HCT116 (cell line): ENCODE results near the gene ANXA10.

Experiments
- CEBPB ChIP-seq: IDR thresholded peaks from 2 replicates; pipeline ENCODE4 v1.6.1; 2012; ENCODE audit warnings: low read depth
- CTCF ChIP-seq, 3 experiments: fragments of 200-600 bp in 1 of 3; sonication (generic) in 1 of 3; IDR thresholded peaks in 2 of 3; conservative IDR thresholded peaks in 1 of 3; 2 replicates each; pipeline ENCODE4 v1.5.1; 2012 to 2017; ENCODE audit warnings: low read depth in 2 of 3, low read length in 2 of 3, antibody characterized with exemption in 1 of 3, borderline replicate concordance in 1 of 3, control low read depth in 1 of 3, mild to moderate bottlenecking in 1 of 3, mixed read lengths in 1 of 3, mixed run types in 1 of 3, moderate library complexity in 1 of 3; ENCODE audit not compliant: insufficient read depth in 1 of 3
- EZH2 ChIP-seq: fragments of 200-600 bp; sonication (generic); IDR thresholded peaks from 2 replicates; pipeline ENCODE4 v1.6.1; 2017; ENCODE audit warnings: antibody characterized with exemption, mixed run types
- EZH2phosphoT487 ChIP-seq: fragments of 200-600 bp; IDR thresholded peaks from 2 replicates; pipeline ENCODE4 v1.6.1; 2018; ENCODE audit warnings: antibody characterized with exemption, borderline replicate concordance
- FOSL1 ChIP-seq: IDR thresholded peaks from 2 replicates; pipeline ENCODE4 v1.6.1; 2012; ENCODE audit warnings: low read depth
- POLR2A ChIP-seq: IDR thresholded peaks from 2 replicates; pipeline ENCODE4 v1.7.0; 2011; ENCODE audit warnings: borderline replicate concordance; ENCODE audit not compliant: insufficient read depth, insufficient read length; ENCODE audit errors: extremely low read depth
- POLR2AphosphoS5 ChIP-seq: IDR thresholded peaks from 2 replicates; pipeline ENCODE4 v1.6.1; 2011; ENCODE audit warnings: mild to moderate bottlenecking, low read depth, low read length, moderate library complexity
- REST ChIP-seq: IDR thresholded peaks from 2 replicates; pipeline ENCODE4 v1.6.1; 2012; ENCODE audit warnings: low read depth
- SP1 ChIP-seq: IDR thresholded peaks from 2 replicates; pipeline ENCODE4 v1.6.1; 2012; ENCODE audit warnings: low read depth
- SRF ChIP-seq: IDR thresholded peaks from 2 replicates; pipeline ENCODE4 v1.6.1; 2012; ENCODE audit warnings: low read depth
- TCF7L2 ChIP-seq: IDR thresholded peaks from 2 replicates; pipeline ENCODE4 v1.7.0; 2011; ENCODE audit warnings: borderline replicate concordance, inconsistent platforms; ENCODE audit not compliant: insufficient read depth, insufficient read length; ENCODE audit errors: extremely low read depth
- ZFX ChIP-seq: fragments of 450-650 bp; IDR thresholded peaks from 2 replicates; pipeline ENCODE4 v1.6.1; 2017
- ZNF274 ChIP-seq: fragments of 200-500 bp; sonication (Bioruptor generic); IDR thresholded peaks from 2 replicates; pipeline ENCODE4 v1.6.1; 2014; ENCODE audit warnings: mild to moderate bottlenecking, low read depth, low read length, inconsistent platforms

GRCh38 chr4:168074861-168075260, 17.5 kb upstream of the ANXA10 start:
- no peak for TF ChIP-seq EZH2
- no peak for TF ChIP-seq CTCF (IDR thresholded peaks at IDR 0.05 in 2 of 3, conservative IDR thresholded peaks at IDR 0.05 in 1 of 3; ENCODE audit: borderline replicate concordance in 1 of 3, insufficient read depth in 1 of 3, low read depth in 2 of 3, low read length in 2 of 3)
- TF ChIP-seq POLR2A = no peak
- TF ChIP-seq SRF = no peak
- no peak for TF ChIP-seq EZH2phosphoT487
- no peak for TF ChIP-seq ZNF274
- TF ChIP-seq ZFX = no peak
- no peak for TF ChIP-seq POLR2AphosphoS5
- no peak for TF ChIP-seq FOSL1
- no peak for TF ChIP-seq SP1
- no peak for TF ChIP-seq TCF7L2
- no peak for TF ChIP-seq REST
- no peak for TF ChIP-seq CEBPB
